OCI-LY1 (cell line): ENCODE measurements around the gene FCN1.

Experiments
- H2AFZ ChIP-seq: fragments of 200-600 bp; sonication (generic), shearing (Covaris generic); 2 replicates; pipeline ENCODE4 v1.6.0; 2014; ENCODE audit warnings: antibody characterized with exemption, mild to moderate bottlenecking, low read length
- H3F3A ChIP-seq: fragments of 200-600 bp; sonication (generic), shearing (Covaris generic); 2 replicates; pipeline ENCODE4 v1.6.0; 2014; ENCODE audit warnings: mild to moderate bottlenecking, antibody characterized with exemption, low read length, moderate library complexity; ENCODE audit not compliant: insufficient read depth
- H3K27ac ChIP-seq: fragments of 200-600 bp; sonication (generic); 2 replicates; pipeline ENCODE4 v1.5.1; 2014; ENCODE audit warnings: low read length, mixed run types, mild to moderate bottlenecking, low read depth; ENCODE audit not compliant: poor library complexity, severe bottlenecking
- H3K27me3 ChIP-seq: fragments of 200-600 bp; sonication (generic); 2 replicates; pipeline ENCODE4 v1.6.0; 2014; ENCODE audit warnings: antibody characterized with exemption, mild to moderate bottlenecking, low read length, moderate library complexity; ENCODE audit not compliant: insufficient read depth
- H3K36me3 ChIP-seq: fragments of 200-600 bp; sonication (generic); 2 replicates; pipeline ENCODE4 v1.6.1; 2014; ENCODE audit warnings: mild to moderate bottlenecking, antibody characterized with exemption, low read length, moderate library complexity, mixed read lengths; ENCODE audit not compliant: insufficient read depth
- H3K4me1 ChIP-seq: fragments of 200-600 bp; sonication (generic); 2 replicates; pipeline ENCODE4 v1.5.1; 2014; ENCODE audit warnings: mild to moderate bottlenecking, low read length, moderate library complexity; ENCODE audit not compliant: insufficient read depth, severe bottlenecking
- H3K4me2 ChIP-seq: fragments of 200-600 bp; sonication (generic), shearing (Covaris generic); 2 replicates; pipeline ENCODE4 v1.6.1; 2014; ENCODE audit warnings: low read length
- H3K4me3 ChIP-seq: fragments of 200-600 bp; sonication (generic); 2 replicates; pipeline ENCODE4 v1.5.1; 2014; ENCODE audit warnings: low read length, low read depth, mild to moderate bottlenecking, mixed read lengths; ENCODE audit not compliant: poor library complexity, severe bottlenecking
- H3K79me2 ChIP-seq: fragments of 200-600 bp; shearing (Covaris generic); 2 replicates; pipeline ENCODE4 v1.6.1; 2016; ENCODE audit warnings: mixed run types, low read length, mixed read lengths; ENCODE audit not compliant: insufficient read depth
- H3K9ac ChIP-seq: fragments of 200-600 bp; sonication (generic), shearing (Covaris generic); 2 replicates; pipeline ENCODE4 v1.6.1; 2014; ENCODE audit warnings: mild to moderate bottlenecking, low read length, mixed read lengths
- H3K9me2 ChIP-seq: fragments of 200-600 bp; sonication (generic), shearing (Covaris generic); 2 replicates; pipeline ENCODE4 v1.6.1; 2014; ENCODE audit warnings: low read depth, mild to moderate bottlenecking, low read length, mixed read lengths
- H3K9me3 ChIP-seq: fragments of 200-600 bp; shearing (Covaris generic); 2 replicates; pipeline ENCODE4 v1.6.1; 2014; ENCODE audit warnings: low read length, mixed read lengths
- H4K20me1 ChIP-seq: fragments of 200-600 bp; sonication (generic), shearing (Covaris generic); 2 replicates; pipeline ENCODE4 v1.6.0; 2016; ENCODE audit warnings: mild to moderate bottlenecking, low read length; ENCODE audit not compliant: insufficient read depth
- CTCF ChIP-seq: fragments of 200-600 bp; sonication (generic), shearing (Covaris generic); IDR thresholded peaks from 2 replicates; pipeline ENCODE4 v1.5.1; 2017; ENCODE audit warnings: mild to moderate bottlenecking, antibody characterized with exemption, low read length, moderate library complexity, mixed read lengths
- EZH2 ChIP-seq: fragments of 200-600 bp; sonication (generic), shearing (Covaris generic); IDR thresholded peaks from 2 replicates; pipeline ENCODE4 v1.8.0; 2017; ENCODE audit warnings: borderline replicate concordance, mixed run types, mild to moderate bottlenecking, antibody characterized with exemption, low read length, moderate library complexity, mixed read lengths

The FCN1 gene

GRCh38 chr9:134864821-134865190, 52.9 kb downstream of the FCN1 start:
- H3K4me2 ChIP-seq = no peak overlapping the region
- peaks cover 83% of the 10 kb centered on the region for H3K79me2 ChIP-seq
- no peak overlapping the region for H3K27ac ChIP-seq
- peaks cover 16% of the 10 kb centered on the region for H3K4me1 ChIP-seq
- H2AFZ ChIP-seq = no peak overlapping the region
- no peaks in the 10 kb centered on the region for H3K9me2 ChIP-seq
- H3F3A ChIP-seq = no peaks in the 10 kb centered on the region
- H3K9ac ChIP-seq = no peak overlapping the region
- TF ChIP-seq CTCF = no peak
- TF ChIP-seq EZH2 = no peak
- no peak overlapping the region for H3K4me3 ChIP-seq
- no peaks in the 10 kb centered on the region for H4K20me1 ChIP-seq
- H3K9me3 ChIP-seq = peaks cover 22% of the 10 kb centered on the region
- H3K36me3 ChIP-seq = peaks cover 82% of the 10 kb centered on the region
- no peaks in the 10 kb centered on the region for H3K27me3 ChIP-seq

- Histone ChIP-seq H3K27ac (no peak overlapping the region), H3K4me1 (peaks cover 10% of the 10 kb centered on the region), H3K79me2 (peaks cover 83% of the 10 kb centered on the region), H3K4me2 (no peak overlapping the region), H4K20me1 (no peaks in the 10 kb centered on the region), H3K36me3 (peaks cover 82% of the 10 kb centered on the region), H2AFZ (no peak overlapping the region), H3K9me3 (peaks cover 22% of the 10 kb centered on the region), H3K4me3 (no peak overlapping the region), H3K27me3 (no peaks in the 10 kb centered on the region), H3K9me2 (no peaks in the 10 kb centered on the region), H3F3A (no peaks in the 10 kb centered on the region), H3K9ac (no peak overlapping the region)
- TF ChIP-seq CTCF = no peak
- no peak for TF ChIP-seq EZH2
Measured at GRCh38 chr9:134863941-134864820, 53.5 kb downstream of the FCN1 start.

GRCh38 chr9:134863306-134863902, 54.3 kb downstream of the FCN1 start:
- Histone ChIP-seq H4K20me1 (no peaks in the 10 kb centered on the region), H3K4me2 (no peak overlapping the region), H3K4me1 (peaks cover 2% of the 10 kb centered on the region), H3K4me3 (no peak overlapping the region), H3K79me2 (peaks cover 83% of the 10 kb centered on the region), H3K27me3 (no peaks in the 10 kb centered on the region), H3F3A (no peaks in the 10 kb centered on the region), H3K9ac (no peak overlapping the region), H3K9me3 (peaks cover 21% of the 10 kb centered on the region), H2AFZ (no peak overlapping the region), H3K36me3 (peaks cover 82% of the 10 kb centered on the region), H3K27ac (no peak overlapping the region), H3K9me2 (no peaks in the 10 kb centered on the region)
- TF ChIP-seq EZH2 (no peak), CTCF (no peak)
